ENCODE measurements around the gene SAA1. TPM values are rescaled to one million over a fixed set of nuclear protein-coding genes. Genes with fewer than 3 reads are reported as not detected.
A peak's percentile ranks its signal among the peaks of the same experiment; 100 is the strongest.
"Not testable (repeated sequence)": the region's sequence is repeated elsewhere in the genome, so short reads cannot be mapped to it uniquely, and the experiment has no call there.

The SAA1 gene
- 10 to 100 TPM in 1 of 2 donors, 1 to 10 TPM in 1; 3.1 to 11.3 TPM for total RNA-seq
- long read RNA-seq, partial matches to known transcripts = 0 of 1 reads
- long read RNA-seq, other reads (novel, unspliced or antisense) = 0 of 1 reads

- ATAC-seq (no peak), DNase-seq (no peak)
- intact Hi-C loops (cut with DNase I, micrococcal nuclease) = no loop called here
These were observed at the start of gene SAA1 for GRCh38 chr11:18265949-18266348. Gene SAA1, plus strand, starts transcription at chr11:18266264. Its CDS starts 624 bp downstream, at chr11:18266888.

DNA sequence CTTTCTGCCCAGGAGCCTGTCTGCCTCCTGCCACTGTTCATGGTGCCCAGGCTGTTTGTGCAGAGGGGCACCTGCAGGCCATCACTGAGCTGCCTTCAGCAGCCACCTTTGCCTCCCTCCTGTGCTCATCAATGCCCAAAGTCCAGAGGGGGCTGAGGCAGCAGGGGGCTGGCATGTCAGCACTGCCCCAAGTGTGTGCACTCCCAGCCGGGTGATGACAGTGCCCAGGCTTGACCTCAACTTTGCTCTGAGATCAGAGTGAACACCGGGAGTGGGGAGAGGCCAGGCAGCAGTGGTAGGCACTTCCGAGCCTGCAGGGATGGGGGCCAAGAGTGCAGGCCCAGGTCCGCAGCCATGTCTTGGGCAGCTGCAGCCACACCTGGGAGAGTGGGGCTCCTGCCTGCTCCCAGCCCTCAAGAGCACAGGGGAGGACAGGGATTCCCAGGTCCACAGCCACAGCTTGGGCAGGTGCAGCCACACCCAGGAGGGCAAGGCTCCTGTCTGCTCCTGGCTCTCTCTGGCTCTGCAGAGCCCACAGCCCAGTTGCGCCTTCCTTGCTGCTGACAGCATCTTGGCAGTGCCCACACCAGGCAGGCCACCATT is 44.7 kb upstream of the SAA1 start:
- DNase-seq = no peak
- ATAC-seq = no peak
- intact Hi-C loops (cut with DNase I, micrococcal nuclease) = no loop called here

- intact Hi-C loops (cut with DNase I, micrococcal nuclease) = no loop called here
- DNase-seq (no peak), ATAC-seq (no peak)
These were observed 43.1 kb upstream of the SAA1 start for GRCh38 chr11:18222814-18223421.

- intact Hi-C loops (cut with DNase I, micrococcal nuclease) = no loop called here
- DNase-seq (no peak), ATAC-seq (no peak)
These were observed 42.3 kb upstream of the SAA1 start for GRCh38 chr11:18223591-18224387.

DNA sequence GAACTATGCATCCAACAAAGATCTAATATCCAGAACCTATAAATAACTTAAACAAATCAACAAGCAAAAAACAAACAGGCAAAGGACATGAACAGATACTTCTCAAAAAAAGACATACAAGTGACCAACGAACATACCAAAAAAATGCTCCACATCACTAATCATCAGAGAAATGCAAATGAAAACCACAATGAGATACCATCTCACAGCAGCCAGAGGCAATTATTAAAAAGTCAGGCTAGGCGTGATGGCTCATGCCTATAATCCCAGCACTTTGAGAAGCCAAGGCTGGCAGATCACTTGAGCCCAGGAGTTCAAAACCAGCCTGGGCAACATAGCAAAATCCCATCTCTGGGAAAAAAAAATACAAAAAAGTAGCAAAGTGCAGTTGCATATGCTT is 40.2 kb upstream of the SAA1 start:
- intact Hi-C loops (cut with DNase I, micrococcal nuclease) = no loop called here
- no peak for ATAC-seq
- DNase-seq = no peak

DNA sequence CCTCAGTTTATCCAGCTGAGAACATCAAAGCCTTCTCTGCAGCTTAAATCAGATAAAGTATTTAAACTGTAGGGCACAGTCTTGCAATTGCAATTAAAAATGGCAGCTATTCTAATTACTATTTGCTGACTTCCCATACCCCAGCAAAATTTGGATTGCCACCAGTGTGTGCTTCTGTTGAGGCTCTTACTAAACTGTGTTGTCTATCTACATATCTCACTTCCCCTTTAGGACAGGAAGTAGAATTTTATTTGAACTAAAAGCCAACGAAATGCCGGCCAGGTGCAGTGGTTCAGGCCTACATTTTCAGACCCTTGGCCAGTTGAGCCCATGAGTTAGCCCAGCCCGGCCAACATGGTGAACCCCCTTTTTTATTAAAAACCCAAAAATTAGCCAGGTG is 36.6 kb upstream of the SAA1 start:
- ATAC-seq = no peak
- intact Hi-C loops (cut with DNase I, micrococcal nuclease) = no loop called here
- no peak for DNase-seq

DNA sequence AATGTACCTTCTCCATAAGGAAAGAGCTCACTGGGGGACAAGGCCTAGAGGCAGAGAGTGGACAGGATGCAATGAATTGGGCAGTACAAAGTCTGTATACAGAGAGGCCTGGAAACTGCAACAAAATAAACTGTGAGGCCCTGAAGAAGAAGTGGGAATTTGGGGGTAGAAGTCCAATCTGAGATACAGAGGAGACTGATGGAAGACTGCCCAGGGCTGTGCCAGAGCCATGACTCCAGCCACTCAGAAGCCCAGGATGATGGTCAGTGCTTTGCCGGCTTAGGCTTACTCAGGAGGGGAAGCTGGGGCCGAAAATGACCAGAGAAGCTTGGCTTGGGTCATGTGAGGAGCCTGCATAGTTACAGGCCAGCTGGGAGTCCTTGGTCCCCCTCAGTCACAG is 35.2 kb upstream of the SAA1 start:
- intact Hi-C loops (cut with DNase I, micrococcal nuclease) = no loop called here
- DNase-seq (no peak), ATAC-seq (no peak)

DNA sequence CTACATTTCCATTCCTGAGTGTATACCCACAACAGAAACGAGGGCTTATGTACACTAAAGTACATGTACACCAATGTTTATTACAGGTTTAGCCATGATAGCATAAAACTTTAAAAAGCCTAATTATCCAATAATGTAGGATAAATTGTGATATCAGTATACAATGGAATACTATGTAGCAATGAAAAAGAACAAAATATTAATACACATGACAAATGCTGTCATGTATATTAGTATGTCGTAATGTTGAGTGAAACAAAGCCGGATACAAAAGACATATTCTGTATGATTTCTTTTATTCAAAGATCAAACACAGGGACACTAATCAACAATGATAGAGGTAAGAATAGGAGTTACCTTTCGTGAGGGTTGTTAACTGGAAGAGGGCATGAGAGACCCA is 32.2 kb upstream of the SAA1 start:
- no peak for ATAC-seq
- DNase-seq = no peak
- intact Hi-C loops (cut with DNase I, micrococcal nuclease) = no loop called here

DNA sequence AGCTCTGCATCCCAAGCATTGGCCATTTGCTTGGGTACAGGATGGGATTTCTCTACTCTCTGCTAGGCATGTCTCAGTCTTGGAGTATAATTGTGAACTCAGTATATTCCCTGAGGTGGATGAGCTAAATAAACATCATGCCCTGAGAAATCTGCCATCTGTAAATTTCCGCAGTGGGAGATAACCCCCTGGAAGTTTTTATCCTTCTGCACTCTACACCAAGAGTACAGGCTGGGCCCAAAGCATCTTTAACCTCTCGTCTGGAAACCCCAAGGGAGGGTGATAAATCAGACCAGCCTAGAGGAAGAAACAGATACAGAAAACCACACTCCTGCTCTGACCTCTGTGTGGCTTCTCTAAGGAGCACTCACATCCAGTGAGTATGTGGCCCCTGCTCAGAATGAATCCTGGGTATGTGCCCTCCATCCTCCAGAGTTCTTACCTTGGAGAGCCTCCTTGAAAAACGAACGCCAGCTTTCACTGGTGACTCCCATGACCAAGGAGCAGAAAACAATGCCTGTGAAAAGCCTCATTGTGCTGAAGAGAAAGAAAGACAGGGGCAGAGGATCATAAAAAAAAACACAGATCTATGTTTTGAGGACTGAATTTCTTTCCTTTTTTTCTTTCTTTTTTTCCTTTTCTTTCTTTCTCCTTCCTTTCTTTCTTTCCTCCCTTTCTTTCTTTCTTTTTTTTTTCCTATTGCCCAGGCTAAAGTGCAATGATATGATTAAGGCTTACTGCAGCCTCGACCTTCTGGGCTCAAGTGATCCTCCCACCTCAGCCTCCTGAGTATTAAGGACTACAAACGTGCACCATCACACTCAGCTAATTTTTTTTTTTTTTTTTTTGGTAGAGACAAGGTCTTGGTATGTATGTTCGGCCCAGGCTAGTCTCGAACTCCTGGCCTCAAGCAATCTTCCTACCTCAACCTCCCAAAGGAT is 30.4 kb upstream of the SAA1 start:
- ATAC-seq (no peak), DNase-seq (no peak)
- intact Hi-C loops (cut with DNase I, micrococcal nuclease) = no loop called here

- intact Hi-C loops (cut with DNase I, micrococcal nuclease) = no loop called here
- DNase-seq = no peak
- no peak for ATAC-seq
These were observed 29.3 kb upstream of the SAA1 start, which contains the start of gene SAA4 for GRCh38 chr11:18236664-18237356. Gene SAA4, minus strand, starts transcription at chr11:18236802. Its CDS starts 876 bp downstream, at chr11:18235926.

DNA sequence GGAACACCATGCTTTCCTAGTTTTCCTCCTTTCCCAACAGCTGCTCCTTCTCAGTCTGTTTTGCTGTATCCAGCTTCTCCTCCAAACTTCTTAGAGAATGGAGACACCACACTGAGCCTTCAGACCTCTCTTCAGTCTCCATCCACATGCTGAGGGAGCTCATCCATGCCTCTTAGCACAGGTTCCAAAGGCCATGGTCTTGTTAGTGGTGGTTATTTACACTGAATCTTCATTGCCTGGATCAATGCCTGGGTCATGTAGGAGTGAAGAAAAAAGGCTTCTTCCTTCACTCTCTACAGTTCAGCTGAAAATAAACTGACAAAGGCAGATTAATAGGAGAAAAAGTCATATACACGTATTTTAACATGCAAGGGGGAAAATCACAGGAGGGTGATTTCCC is 26.4 kb upstream of the SAA1 start:
- no peak for DNase-seq
- ATAC-seq = no peak
- intact Hi-C loops (cut with DNase I, micrococcal nuclease) = no loop called here

DNA sequence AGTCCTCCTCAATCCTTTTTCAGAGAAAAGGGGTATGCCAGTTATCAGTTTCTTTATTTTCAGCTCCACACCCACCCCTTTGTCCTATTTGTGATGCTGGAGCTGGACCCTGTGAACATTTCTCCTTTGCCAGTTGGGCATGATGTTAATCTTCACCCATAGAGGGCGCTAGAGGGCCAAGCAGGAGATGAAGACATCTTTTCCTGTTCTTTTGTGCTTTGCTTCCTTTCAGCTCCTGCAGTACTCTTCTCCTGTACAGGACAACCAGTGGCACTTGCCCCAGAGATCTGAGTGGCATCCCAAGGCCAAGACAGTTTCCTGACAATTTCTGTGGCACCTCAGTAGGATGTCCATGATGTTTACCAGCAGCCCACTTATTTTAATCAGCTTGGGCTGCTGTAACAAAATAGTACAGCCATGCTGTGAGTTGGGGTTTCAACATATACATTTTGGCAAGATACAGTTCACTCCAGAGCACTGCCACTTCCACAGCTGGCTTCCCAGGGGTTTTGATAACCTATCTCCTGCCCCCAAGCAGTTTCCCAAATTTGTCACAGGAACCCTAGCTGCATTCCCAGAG is 22.2 kb upstream of the SAA1 start:
- ATAC-seq (peak; percentile 62), DNase-seq (peak; percentile 46 to 61)
- intact Hi-C loops (cut with DNase I, micrococcal nuclease) = no loop called here

DNA sequence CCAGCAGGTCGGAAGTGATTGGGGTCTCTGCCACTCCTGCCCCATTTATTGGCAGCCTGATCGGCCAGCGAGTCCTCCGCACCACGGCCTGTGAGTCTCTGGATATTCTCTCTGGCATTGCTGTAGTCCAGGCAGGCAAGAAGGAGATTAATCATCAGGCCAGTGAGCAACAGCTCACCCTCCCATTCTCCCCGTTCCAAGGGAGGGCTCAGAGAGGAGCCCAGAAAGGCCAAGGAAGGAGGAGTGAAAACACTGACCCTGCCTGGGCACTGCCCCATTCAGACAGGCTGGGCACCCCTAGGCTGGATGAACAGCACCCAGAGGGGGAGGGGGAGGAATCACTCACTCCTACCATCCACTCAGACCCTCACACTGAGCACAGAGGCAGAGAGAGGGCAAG is 20.7 kb upstream of the SAA1 start:
- no peak for ATAC-seq
- intact Hi-C loops (cut with DNase I, micrococcal nuclease) = no loop called here
- no peak for DNase-seq

DNA sequence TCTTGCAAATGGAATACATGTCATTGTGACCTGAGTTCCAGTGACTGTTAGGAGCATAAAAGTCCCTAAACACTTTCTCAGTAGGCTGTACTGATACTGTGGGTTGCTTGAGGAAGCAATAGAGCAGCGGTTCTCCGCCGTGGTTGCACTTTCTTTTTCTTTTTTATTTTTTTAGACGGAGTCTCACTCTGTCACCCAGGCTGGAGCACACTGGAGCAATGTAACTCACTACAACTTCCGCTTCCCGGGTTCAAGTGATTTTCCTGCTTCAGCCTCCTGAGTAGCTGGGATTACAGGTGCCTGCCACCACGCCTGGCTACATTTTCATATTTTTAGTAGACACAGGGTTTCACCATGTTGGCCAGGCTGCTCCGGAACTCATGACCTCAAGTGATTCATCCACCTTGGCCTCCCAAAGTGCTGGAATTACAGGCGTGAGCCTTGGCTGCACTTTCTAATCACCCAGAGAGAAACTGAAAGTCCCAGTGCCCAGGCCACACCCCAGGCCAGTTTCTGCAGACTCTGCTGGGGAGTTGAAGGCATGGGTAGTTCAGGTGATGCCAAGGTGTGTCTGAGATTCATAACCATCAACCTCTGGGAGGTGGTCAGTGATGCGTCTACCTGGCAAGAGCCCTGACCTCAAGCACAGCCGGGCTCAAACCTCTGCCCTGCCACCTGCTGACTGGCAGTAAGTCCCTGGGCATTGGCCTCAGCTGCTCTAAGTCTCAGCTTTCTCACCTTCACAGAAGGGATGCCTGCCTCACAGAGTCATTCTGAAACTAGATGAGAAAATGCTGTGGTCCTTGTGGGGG is 19.5 kb upstream of the SAA1 start:
- DNase-seq; intact Hi-C loops (cut with DNase I, micrococcal nuclease): not testable (repeated sequence)
- peak; percentile 91 for ATAC-seq

DNA sequence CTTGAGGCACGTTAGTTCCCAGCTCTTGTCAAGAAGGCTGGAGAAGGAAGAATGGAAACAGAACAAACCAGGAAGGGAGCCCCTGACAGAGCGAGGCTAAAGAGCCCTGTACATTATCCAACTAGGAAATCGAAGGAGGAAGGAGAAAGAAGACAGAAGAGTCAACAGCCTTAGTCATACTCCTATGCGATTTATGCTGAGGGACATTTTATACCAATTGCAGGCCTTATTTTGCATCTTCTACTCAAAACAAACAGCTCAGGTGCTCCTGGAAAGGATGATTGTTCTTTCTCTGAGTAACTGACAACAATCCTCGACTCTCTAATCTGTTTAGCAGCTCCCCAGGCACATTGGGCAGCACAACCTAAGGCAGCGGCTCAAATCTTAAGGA is 18.9 kb upstream of the SAA1 start:
- intact Hi-C loops (cut with DNase I, micrococcal nuclease); DNase-seq: not testable (repeated sequence)
- peak; percentile 49 for ATAC-seq

- DNase-seq = no peak
- ATAC-seq = no peak
These were observed 17.5 kb upstream of the SAA1 start, which contains the start of gene SAA2 for GRCh38 chr11:18248561-18248960. Gene SAA2, minus strand, starts transcription at chr11:18248668. Its CDS starts 657 bp downstream, at chr11:18248011.

GRCh38 chr11:18253233-18253632 is 12.8 kb upstream of the SAA1 start:
- DNase-seq = no peak
- intact Hi-C loops (cut with DNase I, micrococcal nuclease) = no loop called here
- peak; percentile 82 for ATAC-seq

More at GRCh38 chr11:18248561-18248960, 17.5 kb upstream of the SAA1 start, which contains the start of gene SAA2:
- intact Hi-C loops (cut with DNase I, micrococcal nuclease) = no loop called here
